SK-N-SH (cell line): Measurements from ENCODE around the gene AFF1. TPM values are rescaled to one million over a fixed set of nuclear protein-coding genes. Genes with fewer than 3 reads are reported as not detected.

ENCODE experiments used
- CTCF ChIA-PET: fragments of 300-600, 350-600 bp; formaldehyde crosslinking; extraction: SDS; loops from one replicate; lab custom pipeline; 2021; lab: Yijun Ruan, JAX
- POLR2A ChIA-PET: fragments of 350-600 bp; sonication (Branson Sonifier 250); formaldehyde crosslinking; extraction: SDS; loops from one replicate; lab custom pipeline; 2020; ENCODE audit warnings: antibody characterized with exemption, inconsistent platforms; lab: Yijun Ruan, JAX
- DNase-seq: peaks from one replicate; pipeline ENCODE4 v3.0.0; 2012
- H2AFZ ChIP-seq: fragments of 200-600 bp; sonication (generic); 2 replicates; pipeline ENCODE4 v1.8.1; 2016; ENCODE audit warnings: antibody characterized with exemption, mild to moderate bottlenecking, low read depth
- H3F3A ChIP-seq: fragments of 200-600 bp; sonication (generic); replicated peaks from 2 replicates; pipeline ENCODE3; 2016; ENCODE audit warnings: antibody characterized with exemption, mild to moderate bottlenecking; ENCODE audit not compliant: insufficient read depth
- H3K27ac ChIP-seq, 2 experiments: fragments of 200-500 bp in 1 of 2; fragments of 200-600 bp in 1 of 2; sonication (Bioruptor generic) in 1 of 2; sonication (generic), shearing (Covaris generic) in 1 of 2; 2 replicates each; pipeline versions ENCODE4 v1.5.1 to v1.6.1; 2014 to 2016; ENCODE audit warnings: low read depth in 2 of 2, inconsistent platforms in 1 of 2, low read length in 1 of 2, mild to moderate bottlenecking in 1 of 2, mixed read lengths in 1 of 2
- H3K27me3 ChIP-seq: fragments of 200-600 bp; sonication (generic), shearing (Covaris generic); 2 replicates; pipeline ENCODE4 v1.6.1; 2016; ENCODE audit warnings: mixed run types; ENCODE audit not compliant: insufficient read depth
- H3K36me3 ChIP-seq, 2 experiments: fragments of 200-500 bp in 1 of 2; fragments of 200-600 bp in 1 of 2; sonication (Bioruptor generic) in 1 of 2; sonication (generic) in 1 of 2; replicated peaks in 1 of 2; 2 replicates each; pipeline versions ENCODE3 to v1.5.1; 2014 to 2016; ENCODE audit warnings: low read length in 1 of 2, mild to moderate bottlenecking in 1 of 2; ENCODE audit not compliant: insufficient read depth in 2 of 2, control insufficient read depth in 1 of 2
- H3K4me1 ChIP-seq, 2 experiments: fragments of 200-500 bp in 1 of 2; fragments of 200-600 bp in 1 of 2; sonication (Bioruptor generic) in 1 of 2; sonication (generic), shearing (Covaris generic) in 1 of 2; 2 replicates each; pipeline versions ENCODE4 v1.5.1 to v1.6.1; 2014 to 2016; ENCODE audit warnings: low read depth in 1 of 2, low read length in 1 of 2, mixed run types in 1 of 2; ENCODE audit not compliant: insufficient read depth in 2 of 2, control insufficient read depth in 1 of 2
- H3K4me2 ChIP-seq: fragments of 200-600 bp; sonication (generic), shearing (Covaris generic); 2 replicates; pipeline ENCODE4 v1.6.1; 2017; ENCODE audit warnings: mixed run types
- H3K4me3 ChIP-seq, 2 experiments: fragments of 200-500 bp in 1 of 2; fragments of 200-600 bp in 1 of 2; sonication (Bioruptor generic) in 1 of 2; sonication (generic), shearing (Covaris generic) in 1 of 2; 2 replicates each; pipeline versions ENCODE4 v1.5.1 to v1.8.1; 2014 to 2016; ENCODE audit warnings: low read depth in 2 of 2, inconsistent platforms in 1 of 2, low read length in 1 of 2, mild to moderate bottlenecking in 1 of 2, mixed read lengths in 1 of 2, moderate library complexity in 1 of 2
- H3K79me2 ChIP-seq: fragments of 200-600 bp; sonication (generic); 2 replicates; pipeline ENCODE4 v1.8.1; 2017; ENCODE audit warnings: mild to moderate bottlenecking; ENCODE audit not compliant: insufficient read depth
- H3K9ac ChIP-seq: fragments of 200-600 bp; sonication (generic); 2 replicates; pipeline ENCODE4 v1.6.1; 2017; ENCODE audit warnings: mixed run types
- H3K9me2 ChIP-seq: fragments of 200-600 bp; sonication (generic); 2 replicates; pipeline ENCODE4 v1.6.1; 2017; ENCODE audit warnings: mixed run types
- H3K9me3 ChIP-seq: fragments of 200-600 bp; sonication (generic); 2 replicates; pipeline ENCODE4 v1.6.1; 2017; ENCODE audit warnings: mixed run types, mild to moderate bottlenecking, moderate library complexity
- H4K20me1 ChIP-seq: fragments of 200-600 bp; sonication (generic); 2 replicates; pipeline ENCODE4 v1.6.1; 2017; ENCODE audit warnings: mild to moderate bottlenecking, mixed run types; ENCODE audit not compliant: insufficient read depth
- CTCF ChIP-seq: fragments of 200-600 bp; sonication (generic); IDR thresholded peaks from 2 replicates; pipeline ENCODE4 v1.6.1; 2017; ENCODE audit warnings: antibody characterized with exemption, mild to moderate bottlenecking, moderate library complexity
- ELF1 ChIP-seq: IDR thresholded peaks from 2 replicates; pipeline ENCODE4 v1.4.0; 2012
- EP300 ChIP-seq, 2 experiments: IDR thresholded peaks; 2 replicates each; pipeline versions ENCODE4 v1.4.0 to v1.6.1; 2012; ENCODE audit warnings: borderline replicate concordance in 1 of 2, low read depth in 1 of 2, low read length in 1 of 2
- FOXJ3 ChIP-seq: sonication (generic); formaldehyde crosslinking; IDR thresholded peaks from 2 replicates; pipeline ENCODE4 v1.5.1; 2020; ENCODE audit warnings: mild to moderate bottlenecking, missing genetic modification reagents
- FOXM1 ChIP-seq: IDR thresholded peaks from 2 replicates; pipeline ENCODE4 v1.4.0; 2012; ENCODE audit warnings: low read depth, mild to moderate bottlenecking
- GABPA ChIP-seq: IDR thresholded peaks from 2 replicates; pipeline ENCODE4 v1.4.0; 2012; ENCODE audit warnings: low read depth, mild to moderate bottlenecking
- JUND ChIP-seq: IDR thresholded peaks from 2 replicates; pipeline ENCODE4 v1.4.0; 2012
- NRF1 ChIP-seq: IDR thresholded peaks from 2 replicates; pipeline ENCODE4 v1.6.1; 2012; ENCODE audit warnings: low read depth, mild to moderate bottlenecking, low read length
- PBX3 ChIP-seq: IDR thresholded peaks from 2 replicates; pipeline ENCODE4; 2012
- POLR2AphosphoS5 ChIP-seq: IDR thresholded peaks from 2 replicates; pipeline ENCODE4 v1.6.1; 2012; ENCODE audit warnings: low read depth, low read length
- RAD21 ChIP-seq: IDR thresholded peaks from 2 replicates; pipeline ENCODE4 v1.6.1; 2012; ENCODE audit warnings: mild to moderate bottlenecking, low read length
- RFX5 ChIP-seq: IDR thresholded peaks from 2 replicates; pipeline ENCODE4 v1.6.1; 2012; ENCODE audit warnings: mild to moderate bottlenecking, improper control_type of control experiment, low read length
- RXRA ChIP-seq: IDR thresholded peaks from 2 replicates; pipeline ENCODE4 v1.4.0; 2012; ENCODE audit warnings: low read depth, mild to moderate bottlenecking, borderline replicate concordance
- TCF12 ChIP-seq: IDR thresholded peaks from 2 replicates; pipeline ENCODE4 v1.4.0; 2012
- WGBS: methylation state at CpG from one replicate; pipeline ENCODE4 v1.1.6; 2017; ENCODE audit warnings: low lambda C conversion rate; 5-methylcytosine and 5-hydroxymethylcytosine counted together
- polyA plus RNA-seq, 3 experiments: library from polyadenylated mRNA; depleted of rRNA; stranded (reverse); fragments of >200 nt; gene quantifications; 2 replicates each; pipeline ENCODE4 v1.2.3, GENCODE V29; 2012
- TF ChIP-seq, protein P1 (sequence below): fragments of 150-350 bp; IDR thresholded peaks from 2 replicates; pipeline ENCODE4 v1.6.1; 2017; ENCODE audit warnings: antibody characterized with exemption, low read length, low read depth, borderline replicate concordance
- TF ChIP-seq, protein P2 (sequence below): IDR thresholded peaks from 2 replicates; pipeline ENCODE4 v1.4.0; 2012; ENCODE audit warnings: low read depth, borderline replicate concordance

AFF1 gene
- polyA plus RNA-seq, 1 of the 3 experiments (the other 2 are of a cell fraction) = 2.7 TPM

DNA sequence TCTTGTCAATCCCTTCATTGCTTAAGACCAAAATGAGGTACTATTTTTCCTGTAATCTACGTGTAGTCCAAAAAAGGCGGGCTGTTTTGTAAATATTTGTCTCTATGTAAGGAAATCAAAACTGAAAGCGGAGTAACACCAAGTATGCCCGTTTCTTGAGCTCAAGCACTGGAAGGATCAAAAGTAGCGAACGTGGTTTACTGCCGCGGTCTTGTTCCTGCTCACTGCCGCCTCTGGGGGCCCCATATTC is 71.5 kb downstream of the AFF1 start:
- peak overlapping the region; percentile 96 for H3K9ac ChIP-seq
- TF ChIP-seq, protein P1, sequence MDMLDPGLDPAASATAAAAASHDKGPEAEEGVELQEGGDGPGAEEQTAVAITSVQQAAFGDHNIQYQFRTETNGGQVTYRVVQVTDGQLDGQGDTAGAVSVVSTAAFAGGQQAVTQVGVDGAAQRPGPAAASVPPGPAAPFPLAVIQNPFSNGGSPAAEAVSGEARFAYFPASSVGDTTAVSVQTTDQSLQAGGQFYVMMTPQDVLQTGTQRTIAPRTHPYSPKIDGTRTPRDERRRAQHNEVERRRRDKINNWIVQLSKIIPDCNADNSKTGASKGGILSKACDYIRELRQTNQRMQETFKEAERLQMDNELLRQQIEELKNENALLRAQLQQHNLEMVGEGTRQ = no peak
- TF ChIP-seq CTCF = peak; percentile 48; the same call in 1 of the 2 replicates
- TF ChIP-seq, all 33 proteins: peak for 1
- H3K9me2 ChIP-seq = no peaks in the 10 kb centered on the region
- H4K20me1 ChIP-seq = no peaks in the 10 kb centered on the region
- no peaks in the 10 kb centered on the region for H3K36me3 ChIP-seq
- ChIA-PET CTCF (interaction anchor here (0.5 to 5.5 kb wide), 8 partner anchors 23 to 87 kb away, joined by 3 to 35 read pairs (median 4); partner anchors contain the start of gene AFF1), POLR2A (interaction anchor here (0.6 to 2.2 kb wide), 10 partner anchors 9 to 384 kb away, joined by 3 to 14 read pairs (median 3); partner anchors contain the start of genes AFF1 and HSD17B11)
- peaks cover 4 to 11% of the 10 kb centered on the region in 2 experiments; a peak in 2 of 4 replicates for H3K4me1 ChIP-seq
- peaks cover 9% of the 10 kb centered on the region for H3F3A ChIP-seq
- peak overlapping the region; percentile 88 to 90 for H3K4me3 ChIP-seq
- H3K27me3 ChIP-seq = no peaks in the 10 kb centered on the region
- peak overlapping the region; percentile 57 for H2AFZ ChIP-seq
- peak overlapping the region; percentile 98 to 99 for H3K27ac ChIP-seq
- peak overlapping the region; percentile 82 for H3K4me2 ChIP-seq
- WGBS = 3% methylated on average over 9 of the region's 9 CpGs
- no peaks in the 10 kb centered on the region for H3K9me3 ChIP-seq
- H3K79me2 ChIP-seq = peaks cover 33% of the 10 kb centered on the region
- no peak for DNase-seq

DNA sequence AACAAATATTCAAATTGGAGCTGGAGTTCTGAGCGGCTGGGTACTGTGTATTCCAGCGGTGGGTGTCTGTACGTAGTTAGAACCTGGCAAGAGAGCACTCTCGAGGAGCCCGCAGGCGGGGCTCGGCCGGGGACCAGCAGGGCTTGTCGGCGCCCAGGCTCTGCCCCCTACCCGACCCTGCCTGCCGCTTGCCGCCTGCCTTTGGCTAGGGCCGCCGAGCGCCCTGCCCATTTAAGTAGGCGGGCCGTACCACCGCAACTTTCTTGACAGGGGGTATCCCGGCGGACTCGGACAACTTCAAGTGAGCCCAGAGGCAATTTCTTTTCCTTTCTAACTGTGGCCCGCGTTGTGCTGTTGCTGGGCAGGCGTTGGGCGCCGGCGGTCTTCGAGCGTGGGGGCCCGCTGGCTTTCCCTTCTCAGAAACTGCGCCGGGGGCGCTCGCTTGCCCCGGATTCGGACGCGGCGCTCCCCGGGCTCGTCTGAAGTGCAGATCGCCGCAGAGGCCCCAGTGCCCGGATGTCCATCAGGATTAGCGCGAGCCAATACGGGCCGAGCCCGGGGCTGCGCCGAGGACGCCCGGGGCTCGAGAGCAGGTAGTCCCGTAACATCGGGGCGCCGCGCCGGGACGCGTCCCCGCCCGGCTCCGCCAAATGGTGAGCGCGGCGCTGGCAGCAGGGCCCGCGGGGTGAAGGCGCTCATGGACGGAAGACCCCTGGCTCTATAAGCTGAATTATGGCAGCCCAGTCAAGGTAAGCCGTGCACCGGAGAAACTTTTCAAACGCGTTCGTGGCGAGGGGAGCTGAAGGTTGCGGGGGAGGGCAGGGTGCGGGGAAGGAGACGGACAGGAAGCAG is 72.1 kb downstream of the AFF1 start:
- H3K27ac ChIP-seq = peak overlapping the region; percentile 98 to 99
- H3K36me3 ChIP-seq = no peaks in the 10 kb centered on the region
- H3K4me2 ChIP-seq = peak overlapping the region; percentile 82
- H3K4me3 ChIP-seq = peak overlapping the region; percentile 88 to 90
- 0% methylated on average over 25 of the region's 82 CpGs for WGBS
- no peaks in the 10 kb centered on the region for H3K9me2 ChIP-seq
- H2AFZ ChIP-seq = peak overlapping the region; percentile 83
- peak overlapping the region; percentile 96 for H3K9ac ChIP-seq
- no peaks in the 10 kb centered on the region for H3K27me3 ChIP-seq
- H3K4me1 ChIP-seq = peaks cover 6 to 11% of the 10 kb centered on the region in 2 experiments; a peak in 2 of 4 replicates
- ChIA-PET CTCF (interaction anchor here (0.5 to 5.5 kb wide), 9 partner anchors 23 to 90 kb away, joined by 3 to 35 read pairs (median 4); partner anchors contain the start of gene AFF1), POLR2A (interaction anchor here (0.6 to 2.2 kb wide), 11 partner anchors 8 to 383 kb away, joined by 3 to 14 read pairs (median 3); partner anchors contain the start of genes AFF1 and HSD17B11)
- H3K9me3 ChIP-seq = no peaks in the 10 kb centered on the region
- peaks cover 12% of the 10 kb centered on the region for H3F3A ChIP-seq
- no peaks in the 10 kb centered on the region for H4K20me1 ChIP-seq
- peaks cover 35% of the 10 kb centered on the region for H3K79me2 ChIP-seq
- peak; percentile 95 for DNase-seq
- TF ChIP-seq ELF1 (no peak), RFX5 (no peak), TCF12 (no peak; the same call in 1 of the 2 replicates), POLR2AphosphoS5 (peak; percentile 99), JUND (no peak), FOXJ3 (peak; percentile 49; the same call in 1 of the 2 replicates), RAD21 (no peak; the same call in 1 of the 2 replicates), GABPA (no peak), RXRA (no peak), NRF1 (no peak), FOXM1 (no peak), EP300 (IDR thresholded peaks at IDR 0.05; ENCODE audit: borderline replicate concordance in 1 of 2, low read depth in 1 of 2, low read length in 1 of 2) (peak in 1 of 2 experiments; percentile 5; a peak in 1 of 4 replicates), PBX3 (peak; percentile 57)
- TF ChIP-seq, protein P2, sequence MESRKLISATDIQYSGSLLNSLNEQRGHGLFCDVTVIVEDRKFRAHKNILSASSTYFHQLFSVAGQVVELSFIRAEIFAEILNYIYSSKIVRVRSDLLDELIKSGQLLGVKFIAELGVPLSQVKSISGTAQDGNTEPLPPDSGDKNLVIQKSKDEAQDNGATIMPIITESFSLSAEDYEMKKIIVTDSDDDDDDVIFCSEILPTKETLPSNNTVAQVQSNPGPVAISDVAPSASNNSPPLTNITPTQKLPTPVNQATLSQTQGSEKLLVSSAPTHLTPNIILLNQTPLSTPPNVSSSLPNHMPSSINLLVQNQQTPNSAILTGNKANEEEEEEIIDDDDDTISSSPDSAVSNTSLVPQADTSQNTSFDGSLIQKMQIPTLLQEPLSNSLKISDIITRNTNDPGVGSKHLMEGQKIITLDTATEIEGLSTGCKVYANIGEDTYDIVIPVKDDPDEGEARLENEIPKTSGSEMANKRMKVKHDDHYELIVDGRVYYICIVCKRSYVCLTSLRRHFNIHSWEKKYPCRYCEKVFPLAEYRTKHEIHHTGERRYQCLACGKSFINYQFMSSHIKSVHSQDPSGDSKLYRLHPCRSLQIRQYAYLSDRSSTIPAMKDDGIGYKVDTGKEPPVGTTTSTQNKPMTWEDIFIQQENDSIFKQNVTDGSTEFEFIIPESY = no peak
